ENCODE data around the gene CBX3.
A peak's percentile ranks its signal among the peaks of the same experiment; 100 is the strongest.
"Not testable (repeated sequence)": the region's sequence is repeated elsewhere in the genome, so short reads cannot be mapped to it uniquely, and the experiment has no call there.

The CBX3 gene

GRCh38 chr7:26156451-26157420 is 44.8 kb upstream of the CBX3 start:
- in situ Hi-C loops (cut with MboI; ENCODE audit: low sequenced_read_pairs, unreplicated experiment), result no loop called here
- DNase-seq (ENCODE audit: low spot score), result peak; percentile 52
- TF ChIP-seq CTCF (IDR thresholded peaks at IDR 0.05; ENCODE audit: borderline replicate concordance, control extremely low read depth, extremely low read depth, insufficient read depth, missing control alignments), result no peak

- in situ Hi-C loops (cut with MboI; ENCODE audit: low sequenced_read_pairs, unreplicated experiment), result no loop called here
- no peak for TF ChIP-seq CTCF (IDR thresholded peaks at IDR 0.05; ENCODE audit: borderline replicate concordance, control extremely low read depth, extremely low read depth, insufficient read depth, missing control alignments)
- DNase-seq (ENCODE audit: low spot score), result no peak
These were observed 43.9 kb upstream of the CBX3 start for GRCh38 chr7:26157520-26158105.

- DNase-seq (ENCODE audit: low spot score), result no peak
- in situ Hi-C loops (cut with MboI; ENCODE audit: low sequenced_read_pairs, unreplicated experiment), result no loop called here
These were observed 42.3 kb upstream of the CBX3 start for GRCh38 chr7:26159243-26159642.

GRCh38 chr7:26160896-26161295 is 40.6 kb upstream of the CBX3 start:
- in situ Hi-C loops (cut with MboI; ENCODE audit: low sequenced_read_pairs, unreplicated experiment), result no loop called here
- no peak for TF ChIP-seq CTCF (IDR thresholded peaks at IDR 0.05; ENCODE audit: borderline replicate concordance, control extremely low read depth, extremely low read depth, insufficient read depth, missing control alignments)
- no peak for DNase-seq (ENCODE audit: low spot score)

More at GRCh38 chr7:26159243-26159642, 42.3 kb upstream of the CBX3 start:
- TF ChIP-seq CTCF (IDR thresholded peaks at IDR 0.05; ENCODE audit: borderline replicate concordance, control extremely low read depth, extremely low read depth, insufficient read depth, missing control alignments), result no peak

GRCh38 chr7:26162431-26162830 is 39.1 kb upstream of the CBX3 start:
- DNase-seq (ENCODE audit: low spot score), result no peak
- no peak for TF ChIP-seq CTCF (IDR thresholded peaks at IDR 0.05; ENCODE audit: borderline replicate concordance, control extremely low read depth, extremely low read depth, insufficient read depth, missing control alignments)
- in situ Hi-C loops (cut with MboI; ENCODE audit: low sequenced_read_pairs, unreplicated experiment), result no loop called here

GRCh38 chr7:26163804-26164203 is 37.7 kb upstream of the CBX3 start:
- DNase-seq (ENCODE audit: low spot score); in situ Hi-C loops (cut with MboI; ENCODE audit: low sequenced_read_pairs, unreplicated experiment): not testable (repeated sequence)

Measured in GM13976 (cell line).